ENCODE data around the gene LDLRAD3. TPM values are rescaled to one million over a fixed set of nuclear protein-coding genes. Genes with fewer than 3 reads are reported as not detected.

Gene LDLRAD3
- polyA plus RNA-seq, 1 donor (not counting 4 experiments of a cell fraction or from before 2014, with no cell fraction given), result 13.1 TPM

DNA sequence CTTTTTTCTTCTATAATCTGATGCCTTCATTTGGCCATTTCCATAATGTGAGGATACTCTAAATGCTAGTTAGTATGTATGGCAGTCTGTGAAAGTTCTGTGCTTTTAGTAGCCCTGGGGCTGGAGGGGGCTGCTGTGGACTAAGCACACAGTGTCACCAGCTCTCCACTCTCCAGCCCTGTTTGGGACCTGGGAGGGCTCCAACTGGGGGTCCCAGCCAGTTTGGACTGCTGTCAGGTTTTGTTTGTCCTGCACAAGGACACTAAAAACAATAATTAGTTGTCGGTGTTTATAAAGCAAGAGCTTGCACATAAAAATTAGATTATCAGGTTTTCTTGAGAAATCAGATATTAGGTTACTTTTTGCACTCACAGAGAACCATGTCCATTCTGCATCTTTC is 103.1 kb downstream of the LDLRAD3 start:
- H3K9me3 ChIP-seq (ENCODE audit: control insufficient read depth, low read depth, low read length), result no peaks in the 10 kb centered on the region
- no peak overlapping the region for H3K27ac ChIP-seq (ENCODE audit: control insufficient read depth, insufficient read depth, low read length)
- peaks cover 0 to 5% of the 10 kb centered on the region in 2 experiments for H3K36me3 ChIP-seq (ENCODE audit: control insufficient read depth in 2 of 2, extremely low read depth in 1 of 2, insufficient read depth in 2 of 2, low read length in 2 of 2)
- H3K27me3 ChIP-seq (ENCODE audit: control insufficient read depth, extremely low read depth, insufficient read depth, low read length), result no peaks in the 10 kb centered on the region
- H2AFZ ChIP-seq (ENCODE audit: control insufficient read depth, low read length), result no peak overlapping the region
- H3K79me2 ChIP-seq (ENCODE audit: control insufficient read depth, insufficient read depth, low read length), result no peaks in the 10 kb centered on the region
- TF ChIP-seq, protein P1, sequence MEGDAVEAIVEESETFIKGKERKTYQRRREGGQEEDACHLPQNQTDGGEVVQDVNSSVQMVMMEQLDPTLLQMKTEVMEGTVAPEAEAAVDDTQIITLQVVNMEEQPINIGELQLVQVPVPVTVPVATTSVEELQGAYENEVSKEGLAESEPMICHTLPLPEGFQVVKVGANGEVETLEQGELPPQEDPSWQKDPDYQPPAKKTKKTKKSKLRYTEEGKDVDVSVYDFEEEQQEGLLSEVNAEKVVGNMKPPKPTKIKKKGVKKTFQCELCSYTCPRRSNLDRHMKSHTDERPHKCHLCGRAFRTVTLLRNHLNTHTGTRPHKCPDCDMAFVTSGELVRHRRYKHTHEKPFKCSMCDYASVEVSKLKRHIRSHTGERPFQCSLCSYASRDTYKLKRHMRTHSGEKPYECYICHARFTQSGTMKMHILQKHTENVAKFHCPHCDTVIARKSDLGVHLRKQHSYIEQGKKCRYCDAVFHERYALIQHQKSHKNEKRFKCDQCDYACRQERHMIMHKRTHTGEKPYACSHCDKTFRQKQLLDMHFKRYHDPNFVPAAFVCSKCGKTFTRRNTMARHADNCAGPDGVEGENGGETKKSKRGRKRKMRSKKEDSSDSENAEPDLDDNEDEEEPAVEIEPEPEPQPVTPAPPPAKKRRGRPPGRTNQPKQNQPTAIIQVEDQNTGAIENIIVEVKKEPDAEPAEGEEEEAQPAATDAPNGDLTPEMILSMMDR (optimal IDR thresholded peaks at IDR 0.05 in 1 of 3, IDR thresholded peaks at IDR 0.05 in 1 of 3, conservative IDR thresholded peaks at IDR 0.05 in 1 of 3; ENCODE audit: extremely low read depth in 1 of 3, insufficient read depth in 2 of 3, low read length in 3 of 3), result no peak
- TF ChIP-seq EZH2 (IDR thresholded peaks at IDR 0.05; ENCODE audit: low read length), result no peak
- H4K20me1 ChIP-seq (ENCODE audit: control insufficient read depth, extremely low read depth, insufficient read depth, low read length), result no peaks in the 10 kb centered on the region
- H3K9ac ChIP-seq (ENCODE audit: control insufficient read depth, extremely low read depth, insufficient read depth, low read length), result no peak overlapping the region
- DNase-seq (ENCODE audit: low read depth, low spot score) (no peak), FAIRE-seq (no peak)
- H3K4me2 ChIP-seq (ENCODE audit: control insufficient read depth, extremely low read depth, insufficient read depth, low read depth, low read length), result no peak overlapping the region
- H3K4me1 ChIP-seq (ENCODE audit: control insufficient read depth, extremely low read depth, insufficient read depth, low read length), result peaks cover under 1% of the 10 kb centered on the region
- no peaks in the 10 kb centered on the region for H3K9me1 ChIP-seq (ENCODE audit: control insufficient read depth, extremely low read depth, insufficient read depth, low read length)
- dilution Hi-C loops (cut with MboI; ENCODE audit: extremely low pct_ligation_motif_present, low sequenced_read_pairs), result no loop called here
- no peak overlapping the region for H3K4me3 ChIP-seq (ENCODE audit: control insufficient read depth in 2 of 3, extremely low read depth in 1 of 3, insufficient read depth in 2 of 3, low read depth in 1 of 3, low read length in 3 of 3)

DNA sequence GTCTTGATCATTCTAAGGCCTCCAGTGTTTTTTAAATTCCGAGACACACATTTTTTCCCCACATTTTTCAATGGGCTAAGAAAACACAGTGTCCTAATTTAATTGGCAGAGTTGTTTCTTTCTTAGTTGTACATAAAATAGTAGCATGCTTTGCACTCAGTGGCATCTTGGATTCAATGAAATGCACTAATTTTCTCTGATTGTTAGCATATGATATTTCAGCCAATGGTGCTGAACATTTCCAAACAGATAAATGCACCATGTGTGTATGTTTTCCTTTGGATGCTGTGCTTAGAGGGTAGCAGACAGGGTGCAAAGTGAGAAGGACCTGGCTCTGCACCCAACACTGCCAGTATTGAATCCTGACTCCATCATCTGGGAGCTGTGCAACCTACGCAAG is 103.5 kb downstream of the LDLRAD3 start:
- H3K4me3 ChIP-seq (ENCODE audit: control insufficient read depth in 2 of 3, extremely low read depth in 1 of 3, insufficient read depth in 2 of 3, low read depth in 1 of 3, low read length in 3 of 3), result no peak overlapping the region
- H3K9me1 ChIP-seq (ENCODE audit: control insufficient read depth, extremely low read depth, insufficient read depth, low read length), result no peaks in the 10 kb centered on the region
- no peak overlapping the region for H3K27ac ChIP-seq (ENCODE audit: control insufficient read depth, insufficient read depth, low read length)
- no peak overlapping the region for H3K4me2 ChIP-seq (ENCODE audit: control insufficient read depth, extremely low read depth, insufficient read depth, low read depth, low read length)
- TF ChIP-seq, protein P1 (optimal IDR thresholded peaks at IDR 0.05 in 1 of 3, IDR thresholded peaks at IDR 0.05 in 1 of 3, conservative IDR thresholded peaks at IDR 0.05 in 1 of 3; ENCODE audit: extremely low read depth in 1 of 3, insufficient read depth in 2 of 3, low read length in 3 of 3), result no peak
- H3K9me3 ChIP-seq (ENCODE audit: control insufficient read depth, low read depth, low read length), result no peaks in the 10 kb centered on the region
- H3K79me2 ChIP-seq (ENCODE audit: control insufficient read depth, insufficient read depth, low read length), result no peaks in the 10 kb centered on the region
- H4K20me1 ChIP-seq (ENCODE audit: control insufficient read depth, extremely low read depth, insufficient read depth, low read length), result no peaks in the 10 kb centered on the region
- H3K4me1 ChIP-seq (ENCODE audit: control insufficient read depth, extremely low read depth, insufficient read depth, low read length), result no peaks in the 10 kb centered on the region
- H2AFZ ChIP-seq (ENCODE audit: control insufficient read depth, low read length), result no peak overlapping the region
- FAIRE-seq, result no peak
- DNase-seq (ENCODE audit: low read depth, low spot score), result no peak
- no peaks in the 10 kb centered on the region for H3K27me3 ChIP-seq (ENCODE audit: control insufficient read depth, extremely low read depth, insufficient read depth, low read length)
- peaks cover 0 to 5% of the 10 kb centered on the region in 2 experiments for H3K36me3 ChIP-seq (ENCODE audit: control insufficient read depth in 2 of 2, extremely low read depth in 1 of 2, insufficient read depth in 2 of 2, low read length in 2 of 2)
- no peak overlapping the region for H3K9ac ChIP-seq (ENCODE audit: control insufficient read depth, extremely low read depth, insufficient read depth, low read length)
- dilution Hi-C loops (cut with MboI; ENCODE audit: extremely low pct_ligation_motif_present, low sequenced_read_pairs), result no loop called here

All from keratinocyte (primary cell).